ENCODE measurements around the gene KMO. TPM values are rescaled to one million over a fixed set of nuclear protein-coding genes. Genes with fewer than 3 reads are reported as not detected.

The KMO gene
- total RNA-seq, 2 donors from 2014 or later = 0.39 to 0.47 TPM

- DNase-seq (no peak), ATAC-seq (no peak)
- intact Hi-C loops (cut with DNase I) = no loop called here
These were observed 57.3 kb downstream of the KMO start for GRCh38 chr1:241589521-241589920.

- ATAC-seq = peak in 1 of 2 donors; percentile 22
- intact Hi-C loops (cut with DNase I) = no loop called here
- no peak for DNase-seq
These were observed 58.5 kb downstream of the KMO start for GRCh38 chr1:241590719-241591118.

DNA sequence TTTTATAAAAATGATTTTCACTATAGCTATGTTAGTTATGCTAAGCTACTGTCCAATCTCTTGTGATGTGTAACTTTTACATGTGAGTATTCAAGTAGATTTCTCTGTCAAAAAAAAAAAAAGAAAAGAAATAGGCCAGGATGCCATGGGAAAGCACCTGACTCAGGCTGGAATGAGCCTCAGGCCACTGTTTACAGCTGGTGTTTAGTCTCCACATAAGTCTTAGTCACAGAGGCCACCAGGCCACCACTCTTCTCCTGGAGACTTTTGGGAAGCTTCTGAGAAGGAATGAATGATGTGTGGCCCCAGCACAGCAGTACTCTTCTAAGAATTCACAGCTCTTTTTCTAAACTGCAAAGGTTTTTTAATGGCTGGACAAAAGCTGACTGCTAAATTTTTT lies 59.1 kb downstream of the KMO start:
- DNase-seq (no peak), ATAC-seq (no peak)

GRCh38 chr1:241591736-241592135 lies 59.6 kb downstream of the KMO start:
- intact Hi-C loops (cut with DNase I) = no loop called here
- no peak for DNase-seq
- no peak for ATAC-seq

More for the DNA sequence above, 59.1 kb downstream of the KMO start:
- intact Hi-C loops (cut with DNase I) = no loop called here

DNA sequence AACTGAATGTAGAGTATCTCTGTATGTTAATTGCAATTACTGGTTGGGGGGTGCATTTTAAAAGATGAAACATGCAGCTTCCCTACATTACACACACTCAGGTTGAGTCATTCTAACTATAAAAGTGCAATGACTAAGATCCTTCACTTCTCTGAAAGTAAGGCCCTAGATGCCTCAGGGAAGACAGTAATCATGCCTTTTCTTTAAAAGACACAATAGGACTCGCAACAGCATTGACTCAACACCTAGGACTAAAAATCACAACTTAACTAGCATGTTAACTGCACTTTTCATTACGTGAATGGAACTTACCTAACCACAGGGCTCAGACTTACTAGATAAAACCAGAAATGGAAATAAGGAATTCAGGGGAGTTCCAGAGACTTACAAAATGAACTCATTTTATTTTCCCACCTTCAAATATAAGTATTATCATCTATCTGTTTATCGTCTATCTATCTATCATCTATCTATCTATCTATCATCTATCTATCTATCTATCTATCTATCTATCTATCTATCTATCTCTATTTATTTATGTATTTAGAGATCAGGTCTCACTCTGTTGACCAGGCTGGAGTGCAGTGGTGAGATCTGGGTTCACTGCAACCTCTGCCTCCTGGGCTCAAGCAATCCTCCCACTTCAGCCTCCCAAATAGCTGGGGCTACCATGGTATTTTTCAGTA lies 60.2 kb downstream of the KMO start:
- no peak for DNase-seq
- ATAC-seq = peak in 1 of 2 donors; percentile 27
- intact Hi-C loops (cut with DNase I) = no loop called here

GRCh38 chr1:241593186-241593585 lies 61.0 kb downstream of the KMO start:
- ATAC-seq = no peak
- DNase-seq = no peak
- intact Hi-C loops (cut with DNase I) = no loop called here

DNA sequence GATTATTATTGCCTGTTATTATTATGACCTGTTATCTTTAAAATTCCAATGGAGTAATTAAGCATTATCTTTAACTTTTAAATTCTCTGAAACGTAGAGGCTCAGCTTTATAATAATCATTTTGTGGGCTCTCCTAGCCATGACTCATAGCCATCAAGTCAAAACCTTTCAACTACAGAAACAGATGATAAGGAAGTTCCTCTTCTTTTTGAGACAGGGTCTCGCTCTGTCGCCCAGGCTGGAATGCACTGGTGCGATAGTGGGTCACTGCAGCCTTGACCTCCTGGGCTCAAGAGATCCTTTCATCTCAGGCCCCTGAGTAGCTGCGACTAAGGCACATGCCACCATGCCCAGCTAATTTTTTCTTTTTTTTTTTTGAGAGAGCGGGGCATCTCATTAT lies 64.5 kb downstream of the KMO start:
- ATAC-seq = no peak
- DNase-seq = no peak
- intact Hi-C loops (cut with DNase I) = no loop called here

DNA sequence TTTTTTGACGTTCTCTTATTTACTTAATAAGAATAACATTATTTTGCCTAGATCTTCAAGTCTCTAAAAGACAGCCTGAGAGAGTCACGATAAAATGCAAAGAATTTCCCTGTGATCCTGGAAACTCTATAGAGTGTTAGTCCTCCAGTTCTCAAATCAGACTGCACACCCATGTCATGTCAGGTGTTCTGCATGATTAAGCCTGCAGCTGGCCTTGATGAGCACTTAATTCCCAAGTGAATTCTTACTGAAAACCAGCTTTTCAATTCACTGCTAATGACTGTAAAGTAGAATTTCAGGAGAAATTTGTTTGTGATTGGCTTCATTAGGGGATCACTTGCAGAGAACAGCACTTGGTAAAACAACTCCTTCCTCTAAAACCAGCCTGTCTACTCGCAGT lies 66.1 kb downstream of the KMO start:
- intact Hi-C loops (cut with DNase I) = no loop called here
- no peak for DNase-seq
- ATAC-seq = no peak

GRCh38 chr1:241600496-241600901 lies 68.3 kb downstream of the KMO start:
- ATAC-seq = no peak
- DNase-seq = no peak
- intact Hi-C loops (cut with DNase I) = no loop called here

DNA sequence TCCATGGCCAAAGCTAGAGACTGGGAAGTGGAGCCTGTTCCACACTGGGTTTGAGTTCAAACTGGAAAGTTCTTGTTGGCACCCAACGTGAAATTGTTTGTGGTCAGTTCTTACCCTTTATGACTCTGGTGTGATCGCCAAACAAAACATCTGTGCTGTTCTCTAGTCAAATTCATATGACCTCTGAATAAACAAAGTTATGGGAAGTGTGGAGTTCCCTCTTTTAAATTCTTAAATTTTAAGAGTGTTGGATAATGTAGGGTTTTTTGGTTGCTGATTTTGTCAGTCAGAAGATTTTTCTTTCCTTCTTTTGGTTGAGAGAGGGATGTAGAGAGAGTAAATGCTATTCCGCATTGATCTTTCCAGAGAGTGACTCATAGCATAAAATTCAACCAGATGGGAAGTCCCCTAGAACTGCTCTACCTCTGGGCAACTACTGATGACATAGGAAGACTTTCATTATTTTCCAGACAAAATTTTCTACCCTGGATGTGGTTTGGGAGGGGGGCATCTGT lies 71.6 kb downstream of the KMO start:
- intact Hi-C loops (cut with DNase I) = no loop called here

DNA sequence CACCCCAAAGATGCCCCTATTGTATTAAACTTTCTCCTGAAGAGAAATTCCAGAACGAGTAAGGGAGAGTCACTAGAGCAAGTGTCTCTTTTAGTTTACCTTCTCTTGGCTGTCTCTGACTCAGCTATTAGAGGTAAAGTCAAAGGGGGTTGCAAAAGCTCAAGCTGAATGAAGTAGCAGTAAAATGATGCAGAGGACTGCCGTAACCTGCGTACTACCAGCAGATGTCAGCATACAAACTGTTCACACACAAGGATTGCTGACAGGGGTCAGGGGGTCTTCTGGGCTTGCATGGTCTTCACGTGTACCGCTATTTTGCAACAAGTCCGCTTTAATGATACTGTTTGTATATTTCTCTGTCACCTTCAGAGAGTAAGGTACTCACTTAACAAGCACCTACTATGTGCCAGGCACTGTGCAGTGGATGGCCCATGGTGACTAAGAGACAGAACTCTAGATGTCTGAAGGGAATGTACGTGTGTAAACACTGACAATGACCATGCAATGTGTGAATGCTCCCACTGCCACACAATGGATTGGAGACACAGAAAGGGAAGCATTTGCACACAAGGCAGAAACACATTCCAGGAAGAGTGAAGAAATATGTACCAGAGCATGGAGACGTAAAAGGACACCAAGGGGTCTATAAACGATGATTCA lies 73.1 kb downstream of the KMO start:
- ATAC-seq = no peak
- DNase-seq = no peak
- intact Hi-C loops (cut with DNase I) = no loop called here

More for the DNA sequence above, 71.6 kb downstream of the KMO start:
- ATAC-seq (peak; percentile 34 to 41), DNase-seq (no peak)

GRCh38 chr1:241606544-241606943 lies 74.4 kb downstream of the KMO start:
- intact Hi-C loops (cut with DNase I) = no loop called here
- DNase-seq (no peak), ATAC-seq (no peak)

DNA sequence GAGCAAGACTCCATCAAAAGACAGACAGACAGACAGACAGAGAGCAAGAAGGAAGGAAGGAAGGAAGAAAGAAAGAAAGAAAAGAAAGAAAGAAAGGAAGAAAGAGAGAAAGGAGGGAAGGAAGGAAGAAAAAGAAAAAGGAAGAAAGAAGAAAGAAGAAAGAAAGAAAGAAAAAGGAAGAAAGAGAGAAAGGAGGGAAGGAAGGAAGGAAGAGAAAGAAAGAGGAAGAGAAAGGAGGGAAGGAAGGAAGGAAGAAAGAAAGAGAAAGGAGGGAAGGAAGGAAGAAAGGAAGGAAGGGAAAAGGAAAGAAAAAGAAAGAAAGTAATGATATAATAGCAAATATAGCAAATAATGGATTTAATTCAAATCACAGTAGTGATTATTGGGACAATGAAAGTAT lies 75.3 kb downstream of the KMO start:
- ATAC-seq = no peak
- DNase-seq = no peak
- intact Hi-C loops (cut with DNase I) = no loop called here

GRCh38 chr1:241608379-241609033 lies 76.3 kb downstream of the KMO start:
- ATAC-seq (no peak), DNase-seq (no peak)
- intact Hi-C loops (cut with DNase I) = no loop called here

DNA sequence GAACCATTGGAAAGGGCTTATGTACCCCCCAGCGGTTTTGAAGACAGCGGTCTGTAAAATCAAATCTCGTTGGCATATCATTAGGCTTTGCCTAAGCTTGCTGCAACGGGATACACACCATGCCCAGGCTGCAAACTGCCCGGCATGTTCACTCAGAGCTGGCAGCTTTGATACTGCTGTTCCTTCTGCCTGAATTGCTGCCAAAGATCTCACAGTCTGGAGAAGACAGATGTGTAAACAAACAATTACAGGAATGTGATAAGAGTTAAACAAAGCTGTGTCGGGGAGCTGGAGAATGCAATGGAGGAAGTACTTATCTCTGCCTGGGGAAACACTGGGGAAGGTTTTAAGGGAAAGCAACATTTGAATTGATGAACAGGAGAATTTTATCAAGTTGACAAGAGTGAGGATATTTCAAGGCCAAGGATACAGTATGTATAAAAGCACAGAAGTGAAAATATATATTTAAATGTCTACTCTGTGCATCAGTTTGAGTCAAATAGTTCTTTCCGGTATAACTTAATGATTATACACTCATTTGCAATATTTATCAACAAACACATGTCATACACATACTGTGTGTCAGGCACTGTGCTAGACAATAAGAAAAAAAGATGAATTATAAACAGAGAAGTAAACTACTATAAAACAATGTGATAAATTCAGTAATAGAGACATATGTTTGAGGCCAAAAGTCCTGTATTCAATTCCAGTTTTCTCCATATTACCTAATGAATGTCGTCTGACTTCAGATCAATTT lies 78.1 kb downstream of the KMO start:
- ATAC-seq = peak; percentile 72 to 75
- no peak for DNase-seq
- intact Hi-C loops (cut with DNase I) = loop anchor here in 1 of 2 donors (5.0 to 10.0 kb wide), 2 partner anchors 225 to 387 kb away; partner anchors contain the start of gene MAP1LC3C

DNA sequence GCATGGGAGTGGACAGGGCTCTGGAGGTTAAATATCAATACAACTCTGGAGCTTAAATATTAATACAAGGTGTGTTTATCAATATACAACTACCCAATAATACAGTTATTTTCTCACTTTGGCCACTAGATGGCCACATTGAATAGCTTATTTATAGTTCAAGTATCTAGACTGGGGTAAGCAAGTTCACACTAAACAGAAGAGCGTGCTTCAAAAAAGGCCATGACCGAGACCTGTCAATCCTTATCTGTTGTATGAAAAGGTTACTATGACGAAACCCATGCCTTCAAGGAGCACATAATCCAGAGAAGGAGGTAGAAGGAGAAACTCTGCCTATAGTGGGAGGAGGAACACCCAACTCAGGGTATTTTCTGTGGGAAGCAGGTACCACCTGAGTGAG lies 78.9 kb downstream of the KMO start:
- ATAC-seq (peak; percentile 83), DNase-seq (no peak)
- intact Hi-C loops (cut with DNase I) = loop anchor here in 1 of 2 donors (5.0 to 10.0 kb wide), 2 partner anchors 224 to 386 kb away; partner anchors contain the start of gene MAP1LC3C

DNA sequence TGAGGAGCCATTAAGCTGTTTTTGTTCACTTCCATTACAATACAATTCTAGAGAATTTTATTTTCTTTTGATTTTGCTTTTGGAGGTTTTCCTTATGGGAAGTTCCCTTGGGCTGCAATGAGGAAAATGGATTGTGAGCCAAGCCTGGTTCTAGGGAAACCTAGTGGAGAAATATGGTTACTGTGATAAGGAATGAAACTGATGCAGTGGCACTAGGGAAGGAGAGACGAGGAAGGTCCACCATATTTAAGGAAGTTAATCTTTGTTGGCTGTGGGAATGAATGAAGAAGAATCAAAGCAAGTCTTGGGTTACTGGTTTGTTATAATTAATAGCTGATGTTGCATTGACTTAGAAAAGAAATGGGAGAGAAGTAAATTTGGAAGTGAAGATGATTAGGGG lies 79.6 kb downstream of the KMO start:
- no peak for ATAC-seq
- intact Hi-C loops (cut with DNase I) = loop anchor here in 1 of 2 donors (5.0 to 10.0 kb wide), 2 partner anchors 223 to 386 kb away; partner anchors contain the start of gene MAP1LC3C

GRCh38 chr1:241612533-241613477 lies 80.6 kb downstream of the KMO start:
- DNase-seq (no peak), ATAC-seq (peak in 1 of 2 donors; percentile 14)
- intact Hi-C loops (cut with DNase I) = loop anchor here in 1 of 2 donors (5.0 to 10.0 kb wide), 2 partner anchors 222 to 384 kb away; partner anchors contain the start of gene MAP1LC3C

More for the DNA sequence above, 79.6 kb downstream of the KMO start:
- no peak for DNase-seq
